H1 (cell line): ENCODE results near the gene ATP6V1G1. TPM values are rescaled to one million over a fixed set of nuclear protein-coding genes. Genes with fewer than 3 reads are reported as not detected.

Source experiments
- CTCF ChIA-PET: fragments of 300-600 bp; sonication (Branson Sonifier 250); formaldehyde crosslinking; loops from one replicate; lab custom pipeline; 2021; ENCODE audit not compliant: partially characterized antibody; lab: Charles Lee
- POLR2A ChIA-PET: fragments of 300-600 bp; sonication (Branson Sonifier 250); formaldehyde crosslinking; loops from one replicate; lab custom pipeline; 2021; ENCODE audit warnings: inconsistent platforms; ENCODE audit not compliant: partially characterized antibody; lab: Charles Lee
- DNase-seq, 2 experiments: peaks; one replicate each; pipeline versions ENCODE4 v3.0.0 to v3.0.0-alpha.2; 2010 to 2022; ENCODE audit warnings: low spot score in 2 of 2, low read depth in 1 of 2, mixed read lengths in 1 of 2
- FAIRE-seq: peaks from 2 replicates; lab custom pipeline; 2011; peaks lifted over from hg19 to GRCh38; lab: Jason Lieb, UNC
- H2AFZ ChIP-seq: 2 replicates; pipeline ENCODE4 v1.8.1; 2012; ENCODE audit warnings: low read length, inconsistent platforms
- H2AK5ac ChIP-seq: 2 replicates; pipeline ENCODE4 v1.6.1; 2013; ENCODE audit warnings: low read depth, low read length
- H2BK120ac ChIP-seq: replicated peaks from 2 replicates; pipeline ENCODE3; 2013; ENCODE audit warnings: low read depth, low read length, inconsistent platforms
- H2BK12ac ChIP-seq: 2 replicates; pipeline ENCODE4 v1.6.1; 2013; ENCODE audit warnings: low read depth, low read length
- H2BK15ac ChIP-seq: 2 replicates; pipeline ENCODE4 v1.6.1; 2013; ENCODE audit warnings: low read length
- H2BK20ac ChIP-seq: 2 replicates; pipeline ENCODE4 v1.6.1; 2013; ENCODE audit warnings: low read length
- H2BK5ac ChIP-seq: 2 replicates; pipeline ENCODE4 v1.6.1; 2013; ENCODE audit warnings: low read depth, low read length
- H3K14ac ChIP-seq: 2 replicates; pipeline ENCODE4 v1.6.1; 2013; ENCODE audit warnings: inconsistent platforms; ENCODE audit not compliant: insufficient read length
- H3K18ac ChIP-seq: 2 replicates; pipeline ENCODE4 v1.6.1; 2013; ENCODE audit warnings: low read length; ENCODE audit errors: extremely low read depth
- H3K23ac ChIP-seq: 2 replicates; pipeline ENCODE4 v1.6.1; 2013; ENCODE audit warnings: inconsistent platforms; ENCODE audit not compliant: insufficient read length
- H3K23me2 ChIP-seq: 2 replicates; pipeline ENCODE4 v1.6.1; 2013; ENCODE audit warnings: low read depth, low read length
- H3K27ac ChIP-seq: 2 replicates; pipeline ENCODE4 v1.6.1; 2011; ENCODE audit warnings: low read depth, low read length, inconsistent platforms
- H3K27me3 ChIP-seq, 4 experiments: replicated peaks in 1 of 4; 1 replicate in 1 of 4; 2 replicates in 3 of 4; pipeline versions ENCODE4 v1.6.1 to v1.8.1; 2011 to 2013; ENCODE audit warnings: low read length in 3 of 4, mild to moderate bottlenecking in 3 of 4, inconsistent platforms in 2 of 4, mixed read lengths in 2 of 4, moderate library complexity in 1 of 4; ENCODE audit not compliant: control insufficient read depth in 3 of 4, insufficient read depth in 3 of 4; ENCODE audit errors: extremely low read depth in 1 of 4
- H3K36me3 ChIP-seq, 4 experiments: 2 replicates each; pipeline versions ENCODE4 v1.6.1 to v1.8.1; 2011 to 2013; ENCODE audit warnings: mild to moderate bottlenecking in 4 of 4, low read length in 3 of 4, moderate library complexity in 2 of 4, control low read depth in 1 of 4, inconsistent platforms in 1 of 4; ENCODE audit not compliant: insufficient read depth in 4 of 4, control insufficient read depth in 2 of 4
- H3K4ac ChIP-seq: replicated peaks from 2 replicates; pipeline ENCODE3; 2013; ENCODE audit warnings: low read length, low read depth, mixed read lengths, inconsistent platforms; ENCODE audit not compliant: insufficient read length
- H3K4me1 ChIP-seq, 4 experiments: replicated peaks in 1 of 4; 1 replicate in 1 of 4; 2 replicates in 3 of 4; pipeline versions ENCODE4 v1.6.1 to v1.8.1; 2011 to 2013; ENCODE audit warnings: low read length in 3 of 4, inconsistent platforms in 2 of 4, mixed read lengths in 1 of 4; ENCODE audit not compliant: insufficient read depth in 4 of 4, control insufficient read depth in 3 of 4
- H3K4me2 ChIP-seq, 2 experiments: 2 replicates each; pipeline versions ENCODE4 v1.6.1 to v1.8.1; 2011 to 2013; ENCODE audit warnings: low read depth in 2 of 2, low read length in 2 of 2, control low read depth in 1 of 2, inconsistent platforms in 1 of 2, mild to moderate bottlenecking in 1 of 2; ENCODE audit not compliant: insufficient read depth in 1 of 2
- H3K4me3 ChIP-seq, 4 experiments: fragments of 200-600, 300-600 bp in 1 of 4; sonication (generic), shearing (Covaris generic), sonication (Bioruptor Twin) in 1 of 4; 2 replicates each; pipeline versions ENCODE4 v1.5.1 to v1.8.1; 2011 to 2016; ENCODE audit warnings: low read length in 4 of 4, low read depth in 3 of 4, control low read depth in 2 of 4, inconsistent platforms in 2 of 4, mild to moderate bottlenecking in 2 of 4, mixed read lengths in 1 of 4, moderate library complexity in 1 of 4; ENCODE audit not compliant: insufficient read depth in 2 of 4; ENCODE audit errors: extremely low read depth in 1 of 4
- H3K56ac ChIP-seq: replicated peaks from 2 replicates; pipeline ENCODE3; 2013; ENCODE audit warnings: low read depth, mild to moderate bottlenecking, mixed read lengths, low read length, inconsistent platforms; ENCODE audit not compliant: insufficient read length
- H3K79me1 ChIP-seq: 2 replicates; pipeline ENCODE4 v1.6.1; 2013; ENCODE audit warnings: low read depth, low read length, control low read depth
- H3K79me2 ChIP-seq, 2 experiments: 2 replicates each; pipeline versions ENCODE4 v1.6.1 to v1.8.1; 2012 to 2013; ENCODE audit warnings: low read length in 2 of 2, mild to moderate bottlenecking in 2 of 2, inconsistent platforms in 1 of 2; ENCODE audit not compliant: insufficient read depth in 2 of 2, control insufficient read depth in 1 of 2
- H3K9ac ChIP-seq, 4 experiments: replicated peaks in 1 of 4; 1 replicate in 1 of 4; 2 replicates in 3 of 4; pipeline versions ENCODE4 v1.6.1 to v1.8.1; 2011 to 2013; ENCODE audit warnings: low read depth in 3 of 4, low read length in 3 of 4, control low read depth in 2 of 4, mild to moderate bottlenecking in 2 of 4, moderate library complexity in 2 of 4, inconsistent platforms in 1 of 4; ENCODE audit errors: extremely low read depth in 1 of 4
- H3K9me3 ChIP-seq, 2 experiments: 2 replicates each; pipeline versions ENCODE4 v1.6.1 to v1.8.1; 2012 to 2013; ENCODE audit warnings: mild to moderate bottlenecking in 2 of 2, moderate library complexity in 2 of 2, control low read depth in 1 of 2, inconsistent platforms in 1 of 2, low read depth in 1 of 2, low read length in 1 of 2, mixed read lengths in 1 of 2; ENCODE audit not compliant: insufficient read depth in 2 of 2
- H4K20me1 ChIP-seq, 2 experiments: replicated peaks in 1 of 2; 2 replicates each; pipeline versions ENCODE3 to v1.8.1; 2011 to 2013; ENCODE audit warnings: inconsistent platforms in 2 of 2, low read length in 2 of 2, mild to moderate bottlenecking in 1 of 2; ENCODE audit not compliant: insufficient read depth in 2 of 2, control insufficient read depth in 1 of 2
- H4K5ac ChIP-seq: 2 replicates; pipeline ENCODE4 v1.6.1; 2013; ENCODE audit warnings: low read length, low read depth, mixed read lengths, inconsistent platforms; ENCODE audit not compliant: insufficient read length
- H4K8ac ChIP-seq: 2 replicates; pipeline ENCODE4 v1.8.0; 2013; ENCODE audit warnings: mild to moderate bottlenecking, moderate library complexity, low read length, inconsistent platforms; ENCODE audit not compliant: insufficient read depth; ENCODE audit errors: extremely low read depth
- H4K91ac ChIP-seq: replicated peaks from 2 replicates; pipeline ENCODE3; 2013; ENCODE audit warnings: low read length, mixed read lengths, inconsistent platforms; ENCODE audit not compliant: insufficient read length
- BACH1 ChIP-seq: IDR thresholded peaks from 2 replicates; pipeline ENCODE4 v1.6.1; 2012; ENCODE audit warnings: low read length, improper control_type of control experiment
- CHD1 ChIP-seq: IDR thresholded peaks from 2 replicates; pipeline ENCODE4 v1.6.1; 2012; ENCODE audit warnings: low read depth, low read length, improper control_type of control experiment
- SIRT6 ChIP-seq: IDR thresholded peaks from one replicate; pipeline ENCODE4 v1.7.1; 2012; ENCODE audit warnings: low read length, inconsistent platforms
- WGBS, 2 experiments: shearing (Covaris generic) in 1 of 2; methylation state at CpG; one replicate each; pipeline versions ENCODE4 v1.1.6 to v1.1.7; 2013 to 2015; ENCODE audit warnings: low lambda C conversion rate in 2 of 2, mixed read lengths in 2 of 2, inconsistent platforms in 1 of 2, low coverage in 1 of 2, missing lambda C conversion rate in 1 of 2; ENCODE audit not compliant: insufficient replicate concordance in 2 of 2, insufficient coverage in 1 of 2, insufficient read length in 1 of 2; ENCODE audit errors: extremely low coverage in 1 of 2, missing lambda C conversion rate in 1 of 2; 5-methylcytosine and 5-hydroxymethylcytosine counted together
- polyA plus RNA-seq, 7 experiments: library from polyadenylated mRNA; depleted of rRNA in 3 of 7; stranded (reverse) in 5 of 7; unstranded in 2 of 7; fragments of >200 nt in 5 of 7; fragments of 200-250 nt in 2 of 7; gene quantifications; 1 replicate in 5 of 7; 2 replicates in 1 of 7; 4 replicates in 1 of 7; pipeline versions ENCODE4 v1.2.1 to v1.2.3, GENCODE V29; 2011 to 2013; ENCODE audit warnings: missing spikeins in 2 of 7, mixed read lengths in 2 of 7
- total RNA-seq: library from RNA; stranded (reverse); fragmentation: NEBNext Ultra II Directional; extraction: Animal tissue kit (Norgen Biotek cat#: 25700); gene quantifications from 2 replicates; pipeline ENCODE4 v1.2.1, GENCODE V29; 2021

ATP6V1G1 gene
- total and polyA plus RNA-seq, 2 of the 8 experiments (the other 6 are each of a cell fraction or from before 2014, with no cell fraction given): 112 to 124 TPM

- Histone ChIP-seq H2AFZ (no peak overlapping the region), H3K14ac (no peak overlapping the region), H3K79me2 (no peaks in the 10 kb centered on the region), H2BK15ac (no peak overlapping the region), H2BK20ac (no peak overlapping the region), H3K18ac (no peak overlapping the region), H3K4ac (no peak overlapping the region), H3K23me2 (no peaks in the 10 kb centered on the region), H2BK12ac (no peak overlapping the region), H3K9me3 (no peaks in the 10 kb centered on the region), H4K5ac (no peak overlapping the region), H2BK5ac (no peak overlapping the region; the same call in 1 of the 2 replicates), H3K23ac (no peak overlapping the region), H4K91ac (no peak overlapping the region), H3K36me3 (0 out of 8 replicates have a peak, but pooled peaks cover 0 to 3% (median 0%) of the 10 kb centered on the region in 4 experiments), H4K20me1 (no peaks in the 10 kb centered on the region), H3K56ac (no peak overlapping the region), H3K9ac (no peak overlapping the region), H3K27me3 (no peaks in the 10 kb centered on the region), H3K4me2 (no peak overlapping the region), H3K4me3 (no peak overlapping the region), H3K79me1 (no peaks in the 10 kb centered on the region), H2AK5ac (no peak overlapping the region), H3K27ac (no peak overlapping the region), H2BK120ac (no peak overlapping the region), H3K4me1 (no peaks in the 10 kb centered on the region), H4K8ac (no peak overlapping the region; the same call in 1 of the 2 replicates)
- DNase-seq (no peak), FAIRE-seq (no peak)
- TF ChIP-seq CHD1 (no peak), BACH1 (no peak), SIRT6 (no peak)
- WGBS, 2 experiments: 92% methylated on average over 11 of the region's 11 CpGs; no CpG with 5 or more reads in 1 of the 2 experiments
- ChIA-PET POLR2A (interaction anchor here (1.1 kb wide), 1 partner anchor 27 kb away, joined by 4 read pairs; no protein-coding TSS in a partner anchor), CTCF (interaction anchor here (1.7 kb wide), 1 partner anchor 11 kb away, joined by 3 read pairs; no protein-coding TSS in a partner anchor)
Observed at GRCh38 chr9:114633438-114634089, 46.0 kb downstream of the ATP6V1G1 start.
